Occipital lobe (tissue), 2 donors: ENCODE data around the gene SMIM28. TPM values are rescaled to one million over a fixed set of nuclear protein-coding genes. Genes with fewer than 3 reads are reported as not detected.
A peak's percentile ranks its signal among the peaks of the same experiment; 100 is the strongest.
"Not testable (repeated sequence)": the region's sequence is repeated elsewhere in the genome, so short reads cannot be mapped to it uniquely, and the experiment has no call there.

Source experiments
- DNase-seq: peaks from one replicate; lab custom pipeline; 2025; lab: John Stamatoyannopoulos, UW
- total RNA-seq: library from RNA; depleted of rRNA; stranded (reverse); fragments of >200 nt; gene quantifications from one replicate; pipeline ENCODE4 v1.2.3, GENCODE V29; 2014

Gene SMIM28
- total RNA-seq, 1 donor from 2014 or later = not detected

GRCh38 chr6:138404666-138405337 is 27.1 kb downstream of the SMIM28 start:
- no peak for DNase-seq

- no peak for DNase-seq
Observed at GRCh38 chr6:138405816-138406413, 28.2 kb downstream of the SMIM28 start.

GRCh38 chr6:138406443-138406842 is 28.7 kb downstream of the SMIM28 start:
- DNase-seq = no peak

- no peak for DNase-seq
Observed at GRCh38 chr6:138410048-138410735, 32.5 kb downstream of the SMIM28 start.

DNA sequence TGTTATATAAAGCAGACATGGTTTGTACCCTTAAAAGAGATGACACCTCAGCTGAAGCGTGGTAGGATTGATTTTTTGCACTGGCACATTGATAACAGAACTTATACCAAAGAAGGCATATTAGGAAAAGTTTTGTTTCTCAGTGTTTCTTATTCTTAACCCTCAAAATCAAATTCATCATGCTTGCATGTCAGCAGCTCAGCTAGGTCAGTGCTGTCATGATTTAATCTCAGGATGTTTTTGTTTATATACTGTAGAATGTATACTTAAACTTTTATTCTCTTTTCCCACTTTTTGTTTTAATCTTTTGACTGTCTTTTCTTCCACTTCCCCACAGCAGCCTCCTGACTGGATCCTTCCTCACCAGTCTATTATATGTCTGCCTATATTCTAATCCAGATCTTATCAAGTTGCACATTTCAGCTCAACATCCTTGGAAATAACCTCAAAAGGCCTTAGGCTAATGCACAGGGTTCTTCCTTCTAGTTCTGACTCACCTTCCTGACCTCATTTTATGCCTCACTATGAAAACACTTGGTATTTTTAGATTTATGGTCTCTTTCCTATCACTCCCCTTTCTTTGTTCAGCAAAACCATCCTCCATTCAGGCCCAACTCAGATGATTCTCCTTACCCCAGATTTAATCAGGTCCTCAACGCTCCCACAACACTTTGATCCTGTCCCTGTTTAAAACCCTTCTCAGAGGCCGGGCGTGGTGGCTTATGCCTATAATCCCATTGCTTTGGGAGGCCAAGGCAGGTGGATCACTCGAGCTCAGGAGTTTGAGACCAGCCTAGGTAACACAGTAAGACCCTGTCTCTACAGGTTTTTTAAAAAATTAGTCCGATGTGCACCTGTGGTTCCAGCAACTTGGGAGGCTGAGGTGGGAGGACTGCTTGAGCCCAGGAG is 33.5 kb downstream of the SMIM28 start:
- no peak for DNase-seq

GRCh38 chr6:138415125-138415524 is 37.4 kb downstream of the SMIM28 start:
- DNase-seq = peak; percentile 50

DNA sequence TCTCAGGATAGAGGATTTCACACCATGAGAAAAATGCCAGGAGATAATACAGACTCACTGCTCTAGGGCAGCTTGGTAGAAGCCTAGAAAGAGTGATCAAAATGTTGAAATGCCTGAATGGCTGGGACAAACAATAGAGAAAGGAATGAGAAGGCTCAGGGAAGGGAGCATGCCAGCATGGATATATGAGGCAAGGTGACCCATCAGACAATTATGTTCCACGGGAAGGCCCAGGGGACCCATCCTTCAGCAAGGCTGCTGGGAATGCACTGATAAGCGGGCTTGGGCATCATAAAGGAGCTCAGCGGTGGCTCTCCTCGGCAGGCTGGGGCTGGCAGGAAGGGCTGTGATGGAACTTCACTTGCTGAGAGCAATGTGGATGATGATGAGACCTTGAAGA is 38.5 kb downstream of the SMIM28 start:
- DNase-seq = no peak

DNA sequence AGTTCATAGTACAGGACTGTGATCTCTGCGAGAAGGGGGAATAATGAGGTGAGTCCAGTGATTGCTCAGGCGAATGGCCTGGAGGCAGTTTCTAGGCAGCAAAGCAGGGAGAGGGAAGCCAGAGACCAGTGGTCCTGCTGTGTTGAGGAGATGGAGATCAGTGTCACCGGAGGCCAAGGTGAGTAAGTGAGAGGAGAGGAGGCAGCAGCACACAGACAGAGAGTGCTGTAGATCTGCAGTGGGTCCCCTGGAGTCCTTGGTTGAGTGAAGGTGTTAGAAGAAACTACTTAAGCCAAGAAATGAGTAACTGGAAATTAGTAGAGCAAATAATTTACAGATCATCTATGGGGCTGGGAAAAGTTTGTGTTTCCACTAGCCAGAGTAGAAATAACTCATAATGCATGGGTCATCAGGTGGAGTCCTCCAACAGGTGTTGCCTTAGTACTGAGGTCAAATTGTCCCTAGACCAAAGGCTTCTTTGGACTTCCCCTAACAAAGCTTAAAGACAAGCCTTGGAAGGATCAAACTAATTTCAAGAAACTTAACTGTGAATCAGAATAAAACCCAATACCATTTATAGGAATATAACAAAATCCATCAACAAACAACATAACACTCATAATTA is 39.9 kb downstream of the SMIM28 start:
- DNase-seq = no peak

- DNase-seq = no peak
Observed at GRCh38 chr6:138418118-138418742, 40.5 kb downstream of the SMIM28 start.

- DNase-seq = no peak
Observed at GRCh38 chr6:138419766-138420165, 42.1 kb downstream of the SMIM28 start.

GRCh38 chr6:138420356-138420755 is 42.7 kb downstream of the SMIM28 start:
- no peak for DNase-seq

DNA sequence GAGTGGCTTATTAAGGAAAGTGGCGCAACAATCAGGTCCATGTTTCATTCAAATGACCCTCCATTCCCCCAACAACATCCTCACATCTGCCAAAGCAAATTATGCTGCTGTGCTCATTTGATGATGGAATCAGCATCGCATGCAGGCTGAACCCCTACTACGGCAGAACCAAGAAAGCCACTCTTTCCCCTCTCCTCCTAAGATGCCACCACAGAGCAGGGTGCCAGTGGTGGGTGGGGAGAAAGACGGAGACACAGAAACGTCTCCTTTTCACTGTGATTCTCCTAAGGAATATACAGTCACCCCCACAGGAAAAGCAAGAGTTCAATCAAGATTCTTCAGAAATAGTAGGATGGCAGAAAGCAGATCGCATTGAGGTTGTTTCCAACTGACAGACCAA is 43.4 kb downstream of the SMIM28 start:
- DNase-seq = no peak

DNA sequence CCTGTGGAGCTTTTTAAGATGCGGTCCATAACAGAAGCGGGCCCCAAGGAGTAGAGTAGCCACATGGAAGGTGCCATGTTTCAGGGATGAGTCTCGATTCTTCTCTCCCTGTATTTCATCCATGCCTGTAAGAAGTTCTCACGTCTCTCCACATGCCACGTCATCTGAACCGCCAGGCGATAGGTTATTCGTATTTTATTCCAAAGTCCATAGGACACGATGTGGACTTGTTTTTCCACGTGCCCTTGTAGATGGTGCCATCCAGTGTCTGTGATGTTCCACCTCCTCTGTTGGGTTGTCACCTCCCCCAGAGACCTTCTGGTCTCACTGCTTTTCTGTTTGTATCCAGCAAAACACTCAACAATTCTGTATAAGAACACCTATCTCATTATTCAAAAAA is 43.9 kb downstream of the SMIM28 start:
- DNase-seq = no peak

DNA sequence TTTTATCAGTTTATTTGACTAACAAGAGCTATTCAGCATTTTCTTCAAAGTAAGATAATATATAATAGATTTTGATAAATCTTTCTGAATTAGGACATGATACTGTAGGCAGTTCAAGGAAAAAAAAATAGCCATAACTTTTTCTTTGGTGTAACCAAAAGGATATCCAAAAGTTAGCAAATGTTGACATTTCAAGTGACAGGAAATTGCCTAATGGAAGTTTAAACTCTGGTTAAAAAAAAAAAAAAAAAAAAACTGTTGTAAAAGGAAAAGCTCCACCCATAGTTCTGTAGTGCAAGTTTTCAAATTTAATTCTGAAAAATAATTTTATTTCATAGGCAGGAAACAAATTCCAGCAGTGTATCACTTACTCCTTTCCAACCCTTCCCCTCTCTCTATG is 45.2 kb downstream of the SMIM28 start:
- no peak for DNase-seq

- DNase-seq = no peak
Observed at GRCh38 chr6:138424004-138424904, 46.5 kb downstream of the SMIM28 start.

GRCh38 chr6:138425256-138425655 is 47.6 kb downstream of the SMIM28 start:
- DNase-seq = not testable (repeated sequence)

DNA sequence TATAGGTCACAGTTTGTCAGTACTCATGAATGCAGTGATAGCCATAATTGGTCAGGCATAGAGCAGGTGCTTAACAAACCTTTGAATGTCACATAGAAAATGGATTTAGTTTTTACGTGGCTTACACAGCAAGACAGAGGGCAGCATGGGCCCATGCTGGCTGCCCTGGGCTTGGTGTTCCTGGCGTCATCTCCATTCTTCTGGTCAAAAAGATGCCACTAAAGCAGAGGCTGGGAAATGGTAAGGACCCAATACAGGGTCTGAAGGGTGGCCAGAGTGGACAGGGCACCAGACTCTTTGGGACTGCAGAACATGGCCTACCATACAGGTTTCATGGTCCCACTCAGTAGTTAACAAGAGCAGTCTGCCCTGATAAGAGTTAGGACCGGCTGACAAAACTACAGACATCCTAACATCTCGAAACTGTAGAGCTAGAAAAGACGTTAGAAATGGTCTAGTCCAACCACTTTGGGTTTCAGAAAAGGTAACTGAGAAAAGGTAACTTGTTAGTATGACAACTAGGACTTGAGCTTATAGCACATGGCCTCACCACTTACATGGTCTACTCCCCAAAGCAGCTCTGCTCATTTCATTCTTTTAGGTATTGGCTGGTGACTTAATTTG is 48.9 kb downstream of the SMIM28 start:
- DNase-seq = no peak

DNA sequence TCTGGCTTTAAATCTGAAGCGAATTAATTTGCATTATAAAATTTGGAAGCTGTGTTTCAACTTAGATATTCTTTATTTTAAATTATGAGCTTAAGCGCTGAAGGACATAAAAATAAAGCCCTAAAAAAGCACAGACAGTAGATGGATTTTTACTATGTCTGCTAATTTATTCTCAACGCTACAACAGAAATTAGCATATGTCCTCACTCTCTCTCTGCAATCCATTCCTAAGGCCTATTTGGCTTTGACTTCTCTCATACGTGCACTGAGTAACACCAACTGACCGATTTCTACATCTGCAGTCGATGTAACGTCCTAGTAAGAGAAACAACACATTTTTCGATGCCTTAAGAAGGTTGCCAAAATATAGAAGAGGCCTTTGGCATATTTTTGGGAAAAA is 50.0 kb downstream of the SMIM28 start:
- no peak for DNase-seq

- no peak for DNase-seq
Observed at GRCh38 chr6:138428944-138429598, 51.4 kb downstream of the SMIM28 start.
